Caki2 (cell line): ENCODE measurements around the gene OS9. TPM values are rescaled to one million over a fixed set of nuclear protein-coding genes. Genes with fewer than 3 reads are reported as not detected.
"Not testable (repeated sequence)": the region's sequence is repeated elsewhere in the genome, so short reads cannot be mapped to it uniquely, and the experiment has no call there.

Experiments
- DNase-seq: peaks from one replicate; pipeline ENCODE4 v3.0.0-alpha.2; 2015; ENCODE audit warnings: low read depth
- in situ Hi-C: cut with HindIII; loops from 2 replicates; pipeline ENCODE4 v1.10.0; 2016; ENCODE audit warnings: low sequenced_read_pairs, low pct_unique_long_range_greater_than_20kb, mixed read lengths
- total RNA-seq: library from RNA; depleted of rRNA; stranded (reverse); fragments of >200 nt; shearing (Covaris generic); gene quantifications from 2 replicates; pipeline ENCODE4 v1.2.3, GENCODE V29; 2014; ENCODE audit warnings: low replicate concordance; rRNA removed

Gene OS9
- total RNA-seq: 185 and 187 TPM in 2 replicates

GRCh38 chr12:57693659-57694458 lies at the start of gene OS9:
Gene OS9, plus strand, starts transcription at chr12:57694132. Its CDS starts 30 bp downstream, at chr12:57694162.
- peak; percentile 100 for DNase-seq
- in situ Hi-C loops: no loop called here

GRCh38 chr12:57645990-57646658 lies 47.8 kb upstream of the OS9 start:
- DNase-seq, in situ Hi-C loops: not testable (repeated sequence)

GRCh38 chr12:57646659-57647049 lies 47.3 kb upstream of the OS9 start:
- DNase-seq, in situ Hi-C loops: not testable (repeated sequence)

GRCh38 chr12:57654042-57654441 lies 39.9 kb upstream of the OS9 start:
- DNase-seq: no peak
- in situ Hi-C loops: no loop called here

GRCh38 chr12:57655541-57656240 lies 38.2 kb upstream of the OS9 start:
- in situ Hi-C loops: no loop called here
- no peak for DNase-seq

GRCh38 chr12:57656408-57656807 lies 37.5 kb upstream of the OS9 start:
- in situ Hi-C loops, DNase-seq: not testable (repeated sequence)

- DNase-seq: no peak
Measured at GRCh38 chr12:57657744-57658143, 36.2 kb upstream of the OS9 start.

GRCh38 chr12:57658890-57659289 lies 35.0 kb upstream of the OS9 start:
- in situ Hi-C loops: no loop called here

More at GRCh38 chr12:57657744-57658143, 36.2 kb upstream of the OS9 start:
- in situ Hi-C loops: no loop called here

GRCh38 chr12:57661376-57661775 lies 32.6 kb upstream of the OS9 start:
- in situ Hi-C loops: no loop called here
- DNase-seq: no peak

More at GRCh38 chr12:57658890-57659289, 35.0 kb upstream of the OS9 start:
- no peak for DNase-seq

GRCh38 chr12:57665066-57665820 lies 28.7 kb upstream of the OS9 start:
- in situ Hi-C loops, DNase-seq: not testable (repeated sequence)

- in situ Hi-C loops: no loop called here
- DNase-seq: no peak
Measured at GRCh38 chr12:57666897-57667296, 27.0 kb upstream of the OS9 start.

- DNase-seq, in situ Hi-C loops: not testable (repeated sequence)
Measured at GRCh38 chr12:57669691-57670090, 24.2 kb upstream of the OS9 start.

- in situ Hi-C loops, DNase-seq: not testable (repeated sequence)
Measured at GRCh38 chr12:57671811-57672210, 22.1 kb upstream of the OS9 start.

- in situ Hi-C loops: no loop called here
- DNase-seq: no peak
Measured at GRCh38 chr12:57672801-57673200, 21.1 kb upstream of the OS9 start.

GRCh38 chr12:57674691-57675090 lies 19.2 kb upstream of the OS9 start:
- in situ Hi-C loops: no loop called here
- DNase-seq: no peak

- in situ Hi-C loops: not testable (repeated sequence)
Measured at GRCh38 chr12:57677947-57678346, 16.0 kb upstream of the OS9 start.

GRCh38 chr12:57679697-57680096 lies 14.2 kb upstream of the OS9 start:
- no peak for DNase-seq
- in situ Hi-C loops: no loop called here

More at GRCh38 chr12:57677947-57678346, 16.0 kb upstream of the OS9 start:
- DNase-seq: not testable (repeated sequence)

- DNase-seq: no peak
- in situ Hi-C loops: no loop called here
Measured at GRCh38 chr12:57687862-57688261, 6.1 kb upstream of the OS9 start.
